ENCODE results near the gene RNF167.

RNF167 gene

DNA sequence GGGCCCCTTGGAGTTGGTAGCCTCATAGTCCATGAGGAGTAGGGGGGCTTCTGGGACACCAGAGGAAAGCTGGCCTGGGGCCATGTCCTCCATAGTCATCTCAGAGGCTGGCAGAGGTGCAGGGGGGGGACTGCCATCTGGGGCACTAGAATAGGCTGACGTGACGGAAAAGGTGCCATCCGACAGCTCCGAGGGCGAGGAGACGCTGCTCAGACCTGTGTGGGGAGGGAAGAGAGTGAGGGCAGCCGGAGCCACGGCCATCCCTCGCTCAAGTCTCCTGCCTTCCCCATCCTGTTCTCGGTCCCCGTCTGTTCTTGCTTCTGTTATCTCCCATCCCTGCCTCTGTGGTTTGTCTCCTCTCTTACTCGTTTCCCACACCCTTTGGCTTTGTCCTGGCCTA lies 32.3 kb downstream of the RNF167 start:
- TF ChIP-seq ELF4 (IDR thresholded peaks at IDR 0.05) (no peak), L3MBTL2 (conservative IDR thresholded peaks at IDR 0.05) (no peak), HDGF (IDR thresholded peaks at IDR 0.05; ENCODE audit: borderline replicate concordance) (no peak), NFRKB (IDR thresholded peaks at IDR 0.05) (no peak), BHLHE40 (IDR thresholded peaks at IDR 0.05; ENCODE audit: borderline replicate concordance) (no peak), TARDBP (IDR thresholded peaks at IDR 0.05) (no peak), FOXM1 (IDR thresholded peaks at IDR 0.05; ENCODE audit: borderline replicate concordance) (no peak), SP1 (IDR thresholded peaks at IDR 0.05) (no peak), ZNF384 (IDR thresholded peaks at IDR 0.05) (no peak), CTBP1 (IDR thresholded peaks at IDR 0.05; ENCODE audit: borderline replicate concordance) (no peak), SUZ12 (IDR thresholded peaks at IDR 0.05) (no peak), FOXK2 (IDR thresholded peaks at IDR 0.05) (no peak)
- ChIA-PET CTCF (no interaction called here), POLR2A (interaction anchor here (1.4 kb wide), 1 partner anchor 15 kb away, joined by 4 read pairs; the partner anchor contains the start of gene CAMTA2)
- no peak for DNase-seq (ENCODE audit: extremely low spot score)

DNA sequence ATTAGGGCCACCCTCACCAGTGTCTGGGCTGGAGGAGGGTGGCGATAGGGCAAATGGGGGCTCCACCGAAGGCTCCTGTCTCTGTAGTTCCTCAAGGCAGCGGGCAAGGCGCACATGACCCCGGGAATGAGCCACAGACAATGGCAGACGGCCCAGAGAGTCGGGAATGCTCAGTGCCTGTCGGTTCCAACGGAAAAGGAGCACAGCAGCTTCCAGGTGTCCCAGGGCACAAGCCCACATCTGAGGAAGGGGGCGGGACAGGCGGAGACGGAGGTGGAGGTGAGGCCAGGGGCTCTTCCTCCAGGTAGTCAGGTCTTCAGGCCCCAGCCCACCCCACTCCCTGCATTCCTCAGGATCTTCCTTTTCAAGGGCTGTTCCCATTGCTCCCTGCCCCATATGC lies 32.7 kb downstream of the RNF167 start:
- TF ChIP-seq BHLHE40 (IDR thresholded peaks at IDR 0.05; ENCODE audit: borderline replicate concordance) (no peak), ARNT (IDR thresholded peaks at IDR 0.05) (no peak), FOXA1 (IDR thresholded peaks at IDR 0.05) (no peak), LEF1 (IDR thresholded peaks at IDR 0.05; ENCODE audit: borderline replicate concordance) (no peak), L3MBTL2 (conservative IDR thresholded peaks at IDR 0.05) (no peak), FOXK2 (IDR thresholded peaks at IDR 0.05) (no peak), CTBP1 (IDR thresholded peaks at IDR 0.05; ENCODE audit: borderline replicate concordance) (no peak), SUZ12 (IDR thresholded peaks at IDR 0.05) (no peak)
- TF ChIP-seq, protein P1, sequence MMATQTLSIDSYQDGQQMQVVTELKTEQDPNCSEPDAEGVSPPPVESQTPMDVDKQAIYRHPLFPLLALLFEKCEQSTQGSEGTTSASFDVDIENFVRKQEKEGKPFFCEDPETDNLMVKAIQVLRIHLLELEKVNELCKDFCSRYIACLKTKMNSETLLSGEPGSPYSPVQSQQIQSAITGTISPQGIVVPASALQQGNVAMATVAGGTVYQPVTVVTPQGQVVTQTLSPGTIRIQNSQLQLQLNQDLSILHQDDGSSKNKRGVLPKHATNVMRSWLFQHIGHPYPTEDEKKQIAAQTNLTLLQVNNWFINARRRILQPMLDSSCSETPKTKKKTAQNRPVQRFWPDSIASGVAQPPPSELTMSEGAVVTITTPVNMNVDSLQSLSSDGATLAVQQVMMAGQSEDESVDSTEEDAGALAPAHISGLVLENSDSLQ (IDR thresholded peaks at IDR 0.05): no peak
- DNase-seq (ENCODE audit: extremely low spot score): no peak
- ChIA-PET CTCF (no interaction called here), POLR2A (interaction anchor here (1.4 kb wide), 1 partner anchor 15 kb away, joined by 4 read pairs; the partner anchor contains the start of gene CAMTA2)

DNA sequence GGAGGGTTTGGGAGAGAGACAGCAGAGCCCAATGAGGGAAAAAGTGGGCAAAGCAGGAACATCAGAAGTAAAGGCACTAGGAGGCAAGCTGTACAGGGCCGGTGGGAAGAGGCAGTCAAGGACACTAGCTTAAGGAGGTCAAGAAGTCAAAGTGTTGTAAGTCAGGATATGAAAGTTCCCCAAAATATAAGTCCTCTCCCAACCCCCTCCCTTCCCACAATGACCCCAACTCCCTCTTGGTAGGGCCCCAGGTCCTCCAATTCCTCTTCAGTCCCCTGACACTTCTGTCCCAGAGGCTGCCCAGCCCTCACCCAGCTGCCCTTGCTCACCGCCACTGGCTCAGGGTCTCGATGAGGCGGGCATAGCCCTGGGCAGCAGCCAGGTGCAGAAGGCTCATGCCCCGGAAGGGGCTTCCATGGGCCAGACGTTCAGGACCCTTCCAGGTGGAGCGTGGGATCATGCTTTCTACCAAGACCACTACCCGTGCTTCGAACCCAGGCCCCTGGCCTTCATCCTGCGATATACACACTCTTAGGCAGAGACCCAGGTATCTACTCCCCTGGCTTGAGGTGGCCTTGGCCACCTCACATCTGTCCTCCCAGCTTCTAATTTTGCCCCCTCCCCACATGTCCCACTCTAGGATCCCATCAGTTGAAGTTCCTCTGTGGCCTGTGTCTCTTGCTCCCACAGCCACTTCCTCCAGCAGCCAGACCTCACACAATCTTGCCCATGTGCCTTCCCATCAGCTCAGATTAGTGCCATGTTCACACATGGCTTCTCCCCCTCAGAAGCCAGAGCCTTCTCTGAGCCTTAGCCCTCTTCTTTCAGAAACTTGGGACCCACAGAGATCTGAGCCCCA lies 33.4 kb downstream of the RNF167 start:
- ChIA-PET POLR2A (interaction anchor here (0.7 to 2.7 kb wide), 6 partner anchors 13 to 135 kb away, joined by 3 to 9 read pairs (median 4); partner anchors contain the start of genes CAMTA2, RNF167 and SLC25A11), CTCF (no interaction called here)
- no peak for DNase-seq (ENCODE audit: extremely low spot score)
- TF ChIP-seq FOXK2 (IDR thresholded peaks at IDR 0.05) (no peak), FOXA1 (IDR thresholded peaks at IDR 0.05) (no peak), CTBP1 (IDR thresholded peaks at IDR 0.05; ENCODE audit: borderline replicate concordance) (no peak), HDGF (IDR thresholded peaks at IDR 0.05; ENCODE audit: borderline replicate concordance) (no peak), BHLHE40 (IDR thresholded peaks at IDR 0.05; ENCODE audit: borderline replicate concordance) (no peak), ELF4 (IDR thresholded peaks at IDR 0.05) (no peak), ARNT (IDR thresholded peaks at IDR 0.05) (no peak), LEF1 (IDR thresholded peaks at IDR 0.05; ENCODE audit: borderline replicate concordance) (no peak), NFRKB (IDR thresholded peaks at IDR 0.05) (no peak), ZNF384 (IDR thresholded peaks at IDR 0.05) (no peak), SP1 (IDR thresholded peaks at IDR 0.05) (no peak), L3MBTL2 (conservative IDR thresholded peaks at IDR 0.05) (no peak), FOXM1 (IDR thresholded peaks at IDR 0.05; ENCODE audit: borderline replicate concordance) (no peak), SUZ12 (IDR thresholded peaks at IDR 0.05) (no peak), TARDBP (IDR thresholded peaks at IDR 0.05) (no peak)
- TF ChIP-seq, protein P1 (IDR thresholded peaks at IDR 0.05): no peak

DNA sequence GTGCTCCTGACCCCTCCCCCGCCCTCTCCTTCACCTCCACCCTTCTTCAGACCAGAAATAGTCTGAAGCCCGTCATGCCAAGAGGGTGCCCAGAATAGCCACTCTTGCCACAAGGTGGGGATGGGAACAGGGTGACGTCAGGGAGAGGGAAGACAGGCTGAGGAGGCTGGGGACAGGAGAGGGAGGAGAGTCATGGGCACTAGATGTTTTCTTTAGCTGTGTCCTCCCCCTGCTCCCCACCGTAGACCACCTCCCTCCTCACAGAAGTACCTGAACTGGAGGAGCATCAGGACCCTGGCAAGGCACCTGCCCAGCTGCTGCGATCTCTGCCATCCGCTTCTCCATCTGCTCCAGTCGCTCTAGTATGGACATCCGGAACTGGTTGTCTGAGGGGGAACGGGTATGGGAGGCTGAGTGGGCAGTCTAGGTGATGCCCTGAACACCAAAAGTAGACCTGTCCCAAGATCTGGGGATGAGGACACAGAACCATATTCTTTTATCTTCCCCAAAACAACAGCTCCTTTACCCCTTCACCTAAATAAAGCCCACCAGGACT lies 34.1 kb downstream of the RNF167 start:
- ChIA-PET POLR2A (interaction anchor here (0.7 to 2.7 kb wide), 3 partner anchors 13 to 65 kb away, joined by 3 to 9 read pairs (median 4); partner anchors contain the start of genes RNF167 and SLC25A11), CTCF (no interaction called here)
- DNase-seq (ENCODE audit: extremely low spot score): no peak
- no peak for TF ChIP-seq ZNF384 (IDR thresholded peaks at IDR 0.05)
- no peak for TF ChIP-seq CTBP1 (IDR thresholded peaks at IDR 0.05; ENCODE audit: borderline replicate concordance)
- TF ChIP-seq HDGF (IDR thresholded peaks at IDR 0.05; ENCODE audit: borderline replicate concordance): no peak
- TF ChIP-seq NFRKB (IDR thresholded peaks at IDR 0.05): no peak
- TF ChIP-seq SUZ12 (IDR thresholded peaks at IDR 0.05): no peak
- TF ChIP-seq L3MBTL2 (conservative IDR thresholded peaks at IDR 0.05): no peak
- no peak for TF ChIP-seq FOXA1 (IDR thresholded peaks at IDR 0.05)
- TF ChIP-seq FOXK2 (IDR thresholded peaks at IDR 0.05): no peak

DNA sequence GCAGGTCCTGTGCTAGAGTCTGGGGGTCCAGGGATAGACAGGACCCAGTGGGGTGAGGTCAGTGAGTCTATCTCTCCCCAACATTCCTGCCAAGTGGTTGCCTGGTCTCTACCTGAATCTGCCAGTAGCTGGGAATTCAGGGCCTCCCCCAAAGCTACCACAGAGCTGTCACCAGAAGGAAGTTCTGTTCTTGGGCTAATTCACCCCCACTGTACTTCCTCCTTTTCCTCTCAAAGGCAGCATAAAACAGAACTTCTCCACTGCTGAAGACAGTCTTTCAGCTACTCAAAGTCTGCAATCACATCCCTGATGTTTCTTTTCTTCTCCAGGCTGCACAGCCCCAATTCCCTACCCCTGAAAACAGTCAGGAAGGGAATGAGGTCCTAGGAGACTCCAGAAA lies 38.7 kb downstream of the RNF167 start:
- ChIA-PET CTCF (no interaction called here), POLR2A (interaction anchor here (1.4 to 1.9 kb wide), 2 partner anchors 8 to 11 kb away, joined by 3 to 8 read pairs; partner anchors contain the start of gene SPAG7)
- DNase-seq (ENCODE audit: extremely low spot score): no peak
- TF ChIP-seq, protein P1 (IDR thresholded peaks at IDR 0.05): no peak
- no peak for TF ChIP-seq TARDBP (IDR thresholded peaks at IDR 0.05)
- no peak for TF ChIP-seq SUZ12 (IDR thresholded peaks at IDR 0.05)
- no peak for TF ChIP-seq LEF1 (IDR thresholded peaks at IDR 0.05; ENCODE audit: borderline replicate concordance)
- TF ChIP-seq BHLHE40 (IDR thresholded peaks at IDR 0.05; ENCODE audit: borderline replicate concordance): no peak
- no peak for TF ChIP-seq FOXM1 (IDR thresholded peaks at IDR 0.05; ENCODE audit: borderline replicate concordance)
- TF ChIP-seq FOXK2 (IDR thresholded peaks at IDR 0.05): no peak
- no peak for TF ChIP-seq ARNT (IDR thresholded peaks at IDR 0.05)
- no peak for TF ChIP-seq FOXA1 (IDR thresholded peaks at IDR 0.05)
- TF ChIP-seq CTBP1 (IDR thresholded peaks at IDR 0.05; ENCODE audit: borderline replicate concordance): no peak
- TF ChIP-seq HDGF (IDR thresholded peaks at IDR 0.05; ENCODE audit: borderline replicate concordance): no peak
- no peak for TF ChIP-seq SP1 (IDR thresholded peaks at IDR 0.05)
- no peak for TF ChIP-seq ZNF384 (IDR thresholded peaks at IDR 0.05)
- no peak for TF ChIP-seq ELF4 (IDR thresholded peaks at IDR 0.05)
- TF ChIP-seq NFRKB (IDR thresholded peaks at IDR 0.05): no peak
- TF ChIP-seq L3MBTL2 (conservative IDR thresholded peaks at IDR 0.05): no peak

Measured in HEK293T (cell line).